Measurements from ENCODE around the gene CDH12. TPM values are rescaled to one million over a fixed set of nuclear protein-coding genes. Genes with fewer than 3 reads are reported as not detected.

Gene CDH12
- total RNA-seq, 1 experiment from 2014 or later: not detected

GRCh38 chr5:22036061-22036460 is 817.1 kb downstream of the CDH12 start:
- Histone ChIP-seq H2BK20ac (ENCODE audit: low read depth, low read length, poor library complexity, severe bottlenecking) (no peak overlapping the region), H3K56ac (ENCODE audit: insufficient read length, low read depth, low read length) (no peak overlapping the region), H3K79me1 (ENCODE audit: insufficient read depth, low read depth, low read length, poor library complexity, severe bottlenecking) (no peaks in the 10 kb centered on the region), H3K4me1 (ENCODE audit: insufficient read depth, low read length) (no peaks in the 10 kb centered on the region), H3K4me2 (ENCODE audit: insufficient read depth, insufficient read length, low read length) (no peak overlapping the region), H3K14ac (ENCODE audit: insufficient read depth, low read length) (no peak overlapping the region), H4K5ac (ENCODE audit: insufficient read length, low read depth, low read length) (no peak overlapping the region), H2BK120ac (ENCODE audit: low read depth, low read length, poor library complexity, severe bottlenecking) (no peak overlapping the region), H3K79me2 (ENCODE audit: insufficient read depth, low read length) (no peaks in the 10 kb centered on the region), H4K20me1 (ENCODE audit: control insufficient read depth, insufficient read depth, insufficient read length) (no peaks in the 10 kb centered on the region), H4K8ac (replicated peaks; ENCODE audit: insufficient read length, low read depth, low read length) (no peak overlapping the region), H4K91ac (ENCODE audit: insufficient read length, low read depth, low read length) (no peak overlapping the region), H2BK5ac (ENCODE audit: insufficient read length, low read length) (no peak overlapping the region), H3K9ac (ENCODE audit: extremely low read depth, insufficient read length, low read length) (no peak overlapping the region), H2BK15ac (ENCODE audit: low read depth, low read length) (no peak overlapping the region), H2AK5ac (ENCODE audit: insufficient read length, low read length) (no peak overlapping the region), H3K23me2 (ENCODE audit: insufficient read length, low read depth, low read length, poor library complexity, severe bottlenecking) (no peaks in the 10 kb centered on the region), H3K27ac (ENCODE audit: insufficient read length, low read depth, low read length) (no peak overlapping the region), H3K9me3 (ENCODE audit: control insufficient read depth, low read depth, low read length) (no peaks in the 10 kb centered on the region), H3K23ac (ENCODE audit: insufficient read length, low read depth, low read length) (no peak overlapping the region), H2BK12ac (ENCODE audit: insufficient read length, low read depth, low read length) (no peak overlapping the region), H3K4ac (ENCODE audit: low read depth, low read length) (no peak overlapping the region), H2AFZ (ENCODE audit: low read length) (no peak overlapping the region), H3T11ph (ENCODE audit: low read length) (no peak overlapping the region), H3K18ac (ENCODE audit: insufficient read length, low read depth, low read length) (no peak overlapping the region), H3K27me3 (ENCODE audit: insufficient read depth, low read length) (no peaks in the 10 kb centered on the region)
- H3K4me3 Mint-ChIP-seq: no peak overlapping the region
- DNase-seq: no peak
- peaks cover 0 to 4% (median 3%) of the 10 kb centered on the region in 3 experiments; a peak in 2 of 7 replicates for H3K36me3 Mint-ChIP-seq (ENCODE audit: insufficient read depth in 1 of 3, low read depth in 3 of 3)
- TF ChIP-seq CTCF (conservative IDR thresholded peaks at IDR 0.05): no peak
- H3K4me1 Mint-ChIP-seq: no peaks in the 10 kb centered on the region
- H3K27ac Mint-ChIP-seq: no peak overlapping the region
- H3K27me3 Mint-ChIP-seq (ENCODE audit: low read depth): no peaks in the 10 kb centered on the region
- H3K9me3 Mint-ChIP-seq: peaks cover 0 to 4% of the 10 kb centered on the region in 2 experiments; a peak in 2 of 5 replicates
